Measurements from ENCODE around the gene NPHP1. TPM values are rescaled to one million over a fixed set of nuclear protein-coding genes. Genes with fewer than 3 reads are reported as not detected.

NPHP1 gene
- total RNA-seq, 1 donor from 2014 or later = 3.6 TPM

Small RNA genes within 50 kb of the gene (microRNA-seq; reads per million reads assigned to microRNA genes)
- gene MIR4436B1 (ENCODE audit: unreplicated experiment) = not detected

Other genes starting within 250 kb of the NPHP1 start
- 0.64 and 0.68 TPM in 2 replicates for gene MALL, start 89.2 kb downstream of the NPHP1 start, total RNA-seq
- 10.7 and 12.6 TPM in 2 replicates for gene MTLN, start 7.5 kb upstream of the NPHP1 start, total RNA-seq

Data from osteocyte (in vitro differentiated cells).